SU-DHL-6 (cell line): ENCODE data around the gene USP10.

Experiments used
- EZH2phosphoT487 ChIP-seq: fragments of 200-600 bp; sonication (generic), shearing (Covaris generic); conservative IDR thresholded peaks from 2 replicates; pipeline ENCODE4 v1.6.1; 2018; ENCODE audit warnings: mild to moderate bottlenecking, antibody characterized with exemption, low read length, moderate library complexity, mixed read lengths
- TF ChIP-seq, protein P1 (sequence below): fragments of 200-600 bp; sonication (generic); IDR thresholded peaks from one replicate; pipeline ENCODE4 v1.5.1; 2017; ENCODE audit warnings: antibody characterized with exemption, mild to moderate bottlenecking, low read length, moderate library complexity; ENCODE audit not compliant: insufficient read depth, poor library complexity, severe bottlenecking

DNA sequence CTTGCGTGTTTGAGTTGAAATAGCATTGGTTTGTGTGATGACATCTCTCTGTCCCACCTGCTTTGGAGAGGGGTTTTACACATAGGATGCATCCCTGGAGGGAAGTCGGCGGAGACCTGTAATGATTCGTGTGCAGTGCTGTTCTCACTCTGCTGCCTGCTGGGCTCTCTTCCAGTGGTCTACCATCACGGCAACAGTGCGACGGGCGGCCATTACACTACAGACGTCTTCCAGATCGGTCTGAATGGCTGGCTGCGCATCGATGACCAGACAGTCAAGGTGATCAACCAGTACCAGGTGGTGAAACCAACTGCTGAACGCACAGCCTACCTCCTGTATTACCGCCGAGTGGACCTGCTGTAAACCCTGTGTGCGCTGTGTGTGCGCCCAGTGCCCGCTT lies 78.9 kb downstream of the USP10 start:
- TF ChIP-seq, protein P1, sequence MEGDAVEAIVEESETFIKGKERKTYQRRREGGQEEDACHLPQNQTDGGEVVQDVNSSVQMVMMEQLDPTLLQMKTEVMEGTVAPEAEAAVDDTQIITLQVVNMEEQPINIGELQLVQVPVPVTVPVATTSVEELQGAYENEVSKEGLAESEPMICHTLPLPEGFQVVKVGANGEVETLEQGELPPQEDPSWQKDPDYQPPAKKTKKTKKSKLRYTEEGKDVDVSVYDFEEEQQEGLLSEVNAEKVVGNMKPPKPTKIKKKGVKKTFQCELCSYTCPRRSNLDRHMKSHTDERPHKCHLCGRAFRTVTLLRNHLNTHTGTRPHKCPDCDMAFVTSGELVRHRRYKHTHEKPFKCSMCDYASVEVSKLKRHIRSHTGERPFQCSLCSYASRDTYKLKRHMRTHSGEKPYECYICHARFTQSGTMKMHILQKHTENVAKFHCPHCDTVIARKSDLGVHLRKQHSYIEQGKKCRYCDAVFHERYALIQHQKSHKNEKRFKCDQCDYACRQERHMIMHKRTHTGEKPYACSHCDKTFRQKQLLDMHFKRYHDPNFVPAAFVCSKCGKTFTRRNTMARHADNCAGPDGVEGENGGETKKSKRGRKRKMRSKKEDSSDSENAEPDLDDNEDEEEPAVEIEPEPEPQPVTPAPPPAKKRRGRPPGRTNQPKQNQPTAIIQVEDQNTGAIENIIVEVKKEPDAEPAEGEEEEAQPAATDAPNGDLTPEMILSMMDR: no peak
- TF ChIP-seq EZH2phosphoT487: no peak
